SK-N-MC (cell line): ENCODE data around the gene CGB8.
"Not testable (repeated sequence)": the region's sequence is repeated elsewhere in the genome, so short reads cannot be mapped to it uniquely, and the experiment has no call there.

Source experiments
- DNase-seq: peaks from one replicate; pipeline ENCODE4 v3.0.0-alpha.2; 2011; ENCODE audit warnings: low read depth, low spot score
- H3K27ac ChIP-seq: fragments of 200-600 bp; sonication (generic); 2 replicates; pipeline ENCODE4 v1.5.1; 2016; ENCODE audit warnings: mixed run types
- H3K36me3 ChIP-seq: fragments of 200-600 bp; sonication (generic); 2 replicates; pipeline ENCODE4 v1.6.1; 2017; ENCODE audit warnings: antibody characterized with exemption, low read length, mixed read lengths; ENCODE audit not compliant: insufficient read depth
- H3K4me3 ChIP-seq: fragments of 200-600 bp; sonication (generic); 2 replicates; pipeline ENCODE4 v1.5.1; 2016
- H3K9ac ChIP-seq: fragments of 200-600 bp; sonication (generic); 2 replicates; pipeline ENCODE4 v1.8.0; 2017; ENCODE audit warnings: mixed run types, mixed read lengths; ENCODE audit not compliant: insufficient read length
- H3K9me3 ChIP-seq: fragments of 200-600 bp; sonication (generic); 2 replicates; pipeline ENCODE4 v1.6.1; 2017; ENCODE audit warnings: low read depth, mild to moderate bottlenecking, antibody characterized with exemption, low read length, moderate library complexity, mixed read lengths
- EZH2 ChIP-seq: fragments of 200-600 bp; sonication (generic); IDR thresholded peaks from one replicate; pipeline ENCODE4 v1.6.1; 2017; ENCODE audit warnings: antibody characterized with exemption
- FOXP2 ChIP-seq: optimal IDR thresholded peaks from 2 replicates; pipeline ENCODE3; 2011; ENCODE audit warnings: mild to moderate bottlenecking, moderate library complexity; ENCODE audit not compliant: insufficient read depth; ENCODE audit errors: extremely low read length, control extremely low read depth
- POLR2AphosphoS5 ChIP-seq: IDR thresholded peaks from 2 replicates; pipeline ENCODE4 v1.6.1; 2012; ENCODE audit warnings: mild to moderate bottlenecking, low read depth, low read length, borderline replicate concordance

CGB8 gene

GRCh38 chr19:49057636-49058234, 8.8 kb upstream of the CGB8 start, which contains the start of gene CGB7:
CGB7 (minus strand) TSS chr19:49057749; CDS start chr19:49055375, 2,374 bp downstream.
- H3K4me3 ChIP-seq = peak within 1 kb of the TSS; percentile 85
- no peak for DNase-seq

GRCh38 chr19:49056902-49057596, 8.1 kb upstream of the CGB8 start:
- H3K4me3 ChIP-seq = peak overlapping the region; percentile 85
- not testable (repeated sequence) for H3K9ac ChIP-seq, DNase-seq, H3K27ac ChIP-seq, H3K36me3 ChIP-seq, H3K9me3 ChIP-seq

More at GRCh38 chr19:49057636-49058234, 8.8 kb upstream of the CGB8 start, which contains the start of gene CGB7:
- Histone ChIP-seq H3K9me3 (no peaks in the 10 kb centered on the region), H3K9ac (no peak within 1 kb of the TSS), H3K36me3 (no peaks in the 10 kb centered on the region), H3K27ac (no peak within 1 kb of the TSS)
- no peak for TF ChIP-seq EZH2
- TF ChIP-seq POLR2AphosphoS5 = no peak
- TF ChIP-seq FOXP2 = no peak

DNA sequence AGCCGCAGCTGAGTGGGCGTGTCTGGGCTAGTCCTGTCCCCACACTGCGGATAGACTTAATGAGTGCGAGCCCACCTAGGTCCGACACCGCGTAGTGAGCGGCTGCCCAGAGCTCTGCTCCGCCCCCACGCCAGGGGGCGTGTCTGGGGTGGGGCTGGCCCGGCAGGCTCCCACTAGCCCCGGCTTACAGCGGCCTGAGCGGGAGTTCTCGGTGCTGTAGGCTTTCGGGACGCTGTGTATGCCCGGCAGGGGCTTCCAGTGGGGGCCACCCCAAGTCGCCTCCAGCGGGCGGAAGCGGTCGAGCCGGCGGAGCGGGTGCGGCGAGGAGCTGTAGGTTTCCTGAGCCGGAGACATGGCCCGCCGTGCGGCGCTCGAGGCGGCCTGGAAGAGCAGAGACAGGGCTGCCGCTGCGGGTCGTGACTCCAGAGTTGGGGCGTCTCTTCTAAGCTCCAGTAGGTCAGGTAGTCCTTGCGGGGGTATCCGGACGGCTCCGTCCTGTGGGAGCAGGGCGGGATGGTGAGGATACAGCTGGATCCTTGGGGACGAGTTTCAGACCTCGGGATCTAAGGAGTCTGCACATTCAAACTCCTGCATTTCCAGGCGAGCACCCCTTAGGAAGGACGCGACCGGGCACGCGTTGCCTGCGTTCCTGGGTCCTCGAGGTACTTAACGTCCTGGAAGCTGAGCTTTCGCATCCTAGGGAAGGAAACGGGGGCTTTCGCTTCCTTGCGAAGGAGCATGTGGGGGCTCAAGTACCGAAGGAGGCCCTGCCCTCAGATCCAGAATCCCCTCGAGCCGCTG, 7.4 kb upstream of the CGB8 start:
- Histone ChIP-seq H3K4me3 (peak overlapping the region; percentile 85), H3K27ac (no peak overlapping the region), H3K36me3 (no peaks in the 10 kb centered on the region), H3K9me3 (no peaks in the 10 kb centered on the region), H3K9ac (peak overlapping the region; percentile 75)
- TF ChIP-seq POLR2AphosphoS5 = peak; percentile 21; the same call in 1 of the 2 replicates
- no peak for TF ChIP-seq FOXP2
- DNase-seq = no peak

- not testable (repeated sequence) for H3K9me3 ChIP-seq, DNase-seq, H3K4me3 ChIP-seq, H3K36me3 ChIP-seq, H3K9ac ChIP-seq, H3K27ac ChIP-seq
These were observed 1.6 kb upstream of the CGB8 start for GRCh38 chr19:49050376-49051033.

- H3K9ac ChIP-seq, H3K4me3 ChIP-seq, H3K36me3 ChIP-seq, DNase-seq, H3K27ac ChIP-seq, H3K9me3 ChIP-seq: not testable (repeated sequence)
These were observed 923 bp upstream of the CGB8 start for GRCh38 chr19:49049834-49050233.

- H3K27ac ChIP-seq, DNase-seq, H3K36me3 ChIP-seq, H3K9ac ChIP-seq, H3K4me3 ChIP-seq, H3K9me3 ChIP-seq: not testable (repeated sequence)
These were observed 5.4 kb downstream of the CGB8 start, which contains the start of gene CGB5 for GRCh38 chr19:49043548-49043947. CGB5 (plus strand) TSS chr19:49043848; CDS start chr19:49044210, 362 bp downstream.

DNA sequence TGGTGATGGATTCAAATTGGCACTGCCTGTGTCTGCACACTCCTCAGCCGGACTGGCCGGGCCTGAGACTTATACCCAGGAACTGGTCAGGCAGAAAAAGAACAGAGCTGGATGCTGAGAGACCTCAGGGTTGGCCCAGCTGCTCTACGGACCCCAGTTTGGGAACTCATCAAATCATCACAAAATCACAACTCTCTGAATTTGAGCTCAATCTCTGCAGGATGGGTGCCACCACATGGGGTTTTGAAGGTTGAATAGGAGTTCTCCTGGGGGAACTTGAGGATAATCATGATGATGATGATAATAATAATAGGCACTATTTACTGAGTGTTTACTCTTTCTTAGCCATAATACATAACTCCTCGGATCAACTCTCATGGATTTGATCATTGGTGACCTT, 6.2 kb downstream of the CGB8 start:
- not testable (repeated sequence) for H3K27ac ChIP-seq, DNase-seq, H3K36me3 ChIP-seq, H3K9me3 ChIP-seq, H3K9ac ChIP-seq, H3K4me3 ChIP-seq

DNA sequence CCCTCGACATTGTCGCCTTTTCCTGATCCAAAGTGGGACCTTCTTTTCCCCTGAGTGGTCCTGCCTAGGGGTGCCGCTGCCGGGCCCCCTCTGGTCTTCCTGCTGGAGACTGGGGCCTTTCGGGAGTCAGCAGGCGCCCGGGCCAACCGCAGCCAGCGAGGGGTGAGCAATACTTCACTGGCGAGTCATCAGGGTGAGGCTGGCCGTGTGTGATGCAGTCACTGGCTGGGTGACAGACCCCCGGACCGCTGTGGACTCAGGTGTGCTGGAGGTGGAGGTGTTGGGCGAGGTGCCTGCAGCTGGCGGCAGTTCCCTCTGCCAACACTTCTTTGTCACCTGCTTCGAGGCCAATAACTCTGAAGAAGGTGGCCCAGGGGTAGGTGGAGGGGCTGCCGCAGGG, 6.7 kb downstream of the CGB8 start:
- no peak for DNase-seq
- Histone ChIP-seq H3K4me3 (no peak overlapping the region), H3K9me3 (no peaks in the 10 kb centered on the region), H3K9ac (no peak overlapping the region), H3K36me3 (no peaks in the 10 kb centered on the region), H3K27ac (no peak overlapping the region)
- no peak for TF ChIP-seq FOXP2
- no peak for TF ChIP-seq EZH2
- TF ChIP-seq POLR2AphosphoS5 = no peak

DNA sequence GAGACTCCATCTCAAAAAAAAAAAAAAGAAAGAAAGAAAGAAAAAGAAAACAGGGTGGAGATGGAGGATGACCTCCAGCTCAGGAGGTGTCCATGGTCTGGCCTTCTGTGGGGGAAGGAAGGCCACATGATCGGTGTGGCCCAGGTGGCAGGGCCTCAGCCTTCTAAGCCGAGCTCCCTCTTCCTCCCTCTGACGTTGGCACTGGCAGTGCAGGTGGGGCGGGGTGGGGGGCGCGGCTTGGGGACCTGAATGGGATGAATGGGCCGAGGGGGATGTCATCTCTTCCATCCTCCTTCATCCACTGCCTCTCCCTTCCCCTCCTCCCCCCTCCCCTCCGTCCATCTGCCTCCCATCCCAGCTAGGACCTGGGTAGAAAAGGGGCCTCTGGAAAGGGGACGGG, 9.2 kb downstream of the CGB8 start:
- H3K27ac ChIP-seq = not testable (repeated sequence)

DNA sequence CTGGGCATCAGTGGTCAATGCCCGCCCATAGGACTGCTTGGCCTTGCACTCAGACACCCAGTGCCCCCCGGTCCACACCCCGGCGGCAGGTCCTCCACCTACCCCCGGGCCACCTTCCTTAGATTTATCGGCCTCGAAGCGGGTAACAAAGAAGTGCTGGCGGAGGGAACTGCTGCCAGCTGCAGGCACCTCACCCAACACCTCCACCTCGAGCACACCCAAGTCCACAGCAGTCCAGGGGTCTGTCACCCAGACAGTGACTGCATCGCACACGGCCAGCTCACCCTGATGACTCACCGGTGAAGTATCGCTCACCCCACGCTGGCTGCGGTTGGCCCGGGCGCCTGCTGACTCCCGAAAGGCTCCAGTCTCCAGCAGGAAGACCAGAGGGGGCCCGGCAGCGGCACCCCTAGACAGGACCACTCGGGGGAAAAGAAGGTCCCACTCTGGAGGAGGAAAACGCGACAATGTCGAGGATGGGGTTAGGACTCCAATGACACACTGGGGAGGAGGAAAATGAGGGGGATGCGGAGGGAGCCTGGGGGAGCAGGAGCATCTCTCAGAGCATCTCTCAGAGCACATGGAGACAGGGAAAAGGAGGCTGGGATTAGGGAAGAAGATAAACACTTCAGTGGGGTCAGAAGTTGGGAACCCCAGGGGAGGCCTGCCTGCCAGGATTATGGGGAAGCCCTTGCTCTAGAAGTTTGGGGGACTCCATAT, 10.2 kb downstream of the CGB8 start:
- H3K27ac ChIP-seq, H3K4me3 ChIP-seq, H3K9me3 ChIP-seq, H3K9ac ChIP-seq, DNase-seq, H3K36me3 ChIP-seq: not testable (repeated sequence)

More for the DNA sequence above, 9.2 kb downstream of the CGB8 start:
- not testable (repeated sequence) for H3K9ac ChIP-seq, DNase-seq, H3K36me3 ChIP-seq, H3K9me3 ChIP-seq, H3K4me3 ChIP-seq

- not testable (repeated sequence) for H3K4me3 ChIP-seq, H3K27ac ChIP-seq, H3K36me3 ChIP-seq, DNase-seq, H3K9ac ChIP-seq, H3K9me3 ChIP-seq
These were observed 10.8 kb downstream of the CGB8 start for GRCh38 chr19:49038111-49038510.

DNA sequence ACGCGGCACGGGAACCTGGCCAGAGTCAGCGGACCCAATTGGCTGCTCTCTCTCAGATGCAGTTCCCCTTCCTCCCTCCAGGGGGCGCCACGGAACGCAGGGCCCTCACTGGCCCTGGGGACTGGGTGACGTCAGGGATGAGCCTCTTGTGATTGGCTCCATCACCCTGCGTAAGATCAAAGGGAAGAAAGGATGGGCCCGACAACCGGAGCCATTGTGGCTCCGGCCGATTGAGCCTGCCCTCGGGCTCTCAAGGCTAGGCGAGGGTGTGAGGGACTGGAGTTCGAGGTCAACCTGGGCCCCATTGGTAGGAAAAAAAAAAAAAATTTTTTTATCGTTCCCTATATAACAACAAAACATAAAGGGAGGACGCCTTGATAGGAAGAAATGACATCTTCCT, 12.1 kb downstream of the CGB8 start, which contains the start of gene CGB1:
CGB1 (minus strand) TSS at position 81 of the 400 bp plus-strand sequence. CDS start 184 bp downstream, outside the sequence.
- H3K36me3 ChIP-seq, DNase-seq, H3K9me3 ChIP-seq, H3K27ac ChIP-seq, H3K9ac ChIP-seq, H3K4me3 ChIP-seq: not testable (repeated sequence)
